Coronary artery (tissue), 2 donors: ENCODE results near the gene SLC11A2.

Source experiments
- DNase-seq: peaks from one replicate; pipeline ENCODE4 v3.0.0-alpha.2; 2017; ENCODE audit warnings: low spot score
- H3K27ac ChIP-seq, 2 donors: fragments of 200-600 bp; sonication (generic); one replicate each; pipeline ENCODE4 v1.5.1; 2016 to 2019
- H3K4me3 ChIP-seq: fragments of 200-600 bp; sonication (generic); 2 replicates; pipeline ENCODE4 v1.5.1; 2016; ENCODE audit warnings: mild to moderate bottlenecking, moderate library complexity
- TF ChIP-seq, protein P1 (sequence below): fragments of 200-600 bp; sonication (generic); IDR thresholded peaks from one replicate; pipeline ENCODE4 v1.5.1; 2019; ENCODE audit warnings: antibody characterized with exemption

SLC11A2 gene

DNA sequence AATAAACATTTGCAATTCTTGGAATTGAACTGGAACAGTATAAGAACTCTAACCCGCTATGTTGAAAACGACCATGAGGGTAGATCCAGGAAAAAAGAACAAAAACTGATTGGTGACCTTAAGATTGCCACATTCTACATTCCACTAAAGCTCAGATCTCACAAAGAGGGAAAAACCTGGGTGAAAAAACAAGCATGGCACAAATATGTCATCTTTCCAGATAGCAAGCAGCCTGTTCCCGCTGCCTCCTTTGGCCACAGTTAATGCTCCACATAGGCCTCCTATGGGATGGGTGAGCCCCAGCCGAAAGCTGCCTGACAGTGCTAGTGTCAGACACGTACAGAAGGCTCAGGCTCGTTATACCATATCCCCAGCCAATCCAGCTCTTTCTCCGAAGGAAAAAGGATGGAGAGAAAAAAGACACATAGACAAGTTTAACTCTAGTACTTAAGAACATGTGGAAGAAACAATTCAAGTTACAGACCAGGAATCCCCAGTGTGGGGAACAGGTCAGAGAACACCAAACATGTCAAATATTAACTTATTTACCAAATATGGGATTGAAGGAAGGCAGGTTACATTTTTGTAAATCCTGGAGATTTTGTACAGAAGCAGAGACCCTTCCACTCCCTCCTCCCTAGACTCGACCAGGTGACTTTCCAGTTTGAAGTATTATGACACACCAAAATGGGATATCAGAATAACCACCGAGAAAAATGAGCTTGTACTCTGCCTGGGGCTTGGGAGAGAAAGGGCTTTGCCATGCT is 36.6 kb upstream of the SLC11A2 start:
- Histone ChIP-seq H3K4me3 (no peak overlapping the region), H3K27ac (no peak overlapping the region)
- TF ChIP-seq, protein P1, sequence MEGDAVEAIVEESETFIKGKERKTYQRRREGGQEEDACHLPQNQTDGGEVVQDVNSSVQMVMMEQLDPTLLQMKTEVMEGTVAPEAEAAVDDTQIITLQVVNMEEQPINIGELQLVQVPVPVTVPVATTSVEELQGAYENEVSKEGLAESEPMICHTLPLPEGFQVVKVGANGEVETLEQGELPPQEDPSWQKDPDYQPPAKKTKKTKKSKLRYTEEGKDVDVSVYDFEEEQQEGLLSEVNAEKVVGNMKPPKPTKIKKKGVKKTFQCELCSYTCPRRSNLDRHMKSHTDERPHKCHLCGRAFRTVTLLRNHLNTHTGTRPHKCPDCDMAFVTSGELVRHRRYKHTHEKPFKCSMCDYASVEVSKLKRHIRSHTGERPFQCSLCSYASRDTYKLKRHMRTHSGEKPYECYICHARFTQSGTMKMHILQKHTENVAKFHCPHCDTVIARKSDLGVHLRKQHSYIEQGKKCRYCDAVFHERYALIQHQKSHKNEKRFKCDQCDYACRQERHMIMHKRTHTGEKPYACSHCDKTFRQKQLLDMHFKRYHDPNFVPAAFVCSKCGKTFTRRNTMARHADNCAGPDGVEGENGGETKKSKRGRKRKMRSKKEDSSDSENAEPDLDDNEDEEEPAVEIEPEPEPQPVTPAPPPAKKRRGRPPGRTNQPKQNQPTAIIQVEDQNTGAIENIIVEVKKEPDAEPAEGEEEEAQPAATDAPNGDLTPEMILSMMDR, result no peak
- DNase-seq, result no peak

DNA sequence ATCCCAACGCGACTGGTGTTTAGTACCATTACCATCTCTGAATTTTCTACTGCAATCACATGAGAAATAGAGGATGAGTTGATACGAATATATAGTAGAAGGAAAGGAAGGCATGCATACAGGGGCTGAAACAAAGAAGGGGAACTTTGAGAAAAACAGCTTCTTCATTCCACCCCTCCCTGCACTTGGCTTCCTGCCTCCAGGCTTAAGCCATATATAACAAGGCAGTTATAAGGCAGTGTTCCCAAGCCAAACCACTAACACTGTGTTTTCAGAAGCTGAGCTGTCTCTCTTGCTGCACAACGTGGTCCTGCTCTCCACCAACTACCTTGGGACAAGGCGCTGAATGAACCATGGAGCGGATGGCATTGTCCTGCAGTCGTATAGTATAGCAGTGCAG is 32.9 kb upstream of the SLC11A2 start:
- no peak overlapping the region for H3K27ac ChIP-seq
- TF ChIP-seq, protein P1, result no peak
- no peak for DNase-seq
- no peak overlapping the region for H3K4me3 ChIP-seq

DNA sequence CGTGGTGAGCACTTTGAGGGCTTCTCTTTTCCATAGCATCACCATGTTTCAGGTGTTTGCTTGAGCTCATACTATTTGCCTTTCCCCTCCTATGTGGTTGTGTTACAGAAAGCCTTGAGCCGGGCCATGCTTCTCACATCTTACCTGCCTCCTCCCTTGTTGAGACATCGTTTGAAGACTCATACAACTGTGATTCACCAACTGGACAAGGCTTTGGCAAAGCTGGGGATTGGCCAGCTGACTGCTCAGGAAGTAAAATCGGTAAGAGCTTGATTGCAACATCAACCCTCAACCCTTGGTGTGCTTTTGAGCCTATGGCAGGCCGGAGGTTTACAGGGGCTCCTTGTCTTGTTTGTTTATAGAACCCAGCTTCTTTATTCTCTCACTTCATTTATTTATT is 30.1 kb upstream of the SLC11A2 start:
- Histone ChIP-seq H3K27ac (no peak overlapping the region), H3K4me3 (no peak overlapping the region)
- no peak for DNase-seq
- TF ChIP-seq, protein P1, result no peak

DNA sequence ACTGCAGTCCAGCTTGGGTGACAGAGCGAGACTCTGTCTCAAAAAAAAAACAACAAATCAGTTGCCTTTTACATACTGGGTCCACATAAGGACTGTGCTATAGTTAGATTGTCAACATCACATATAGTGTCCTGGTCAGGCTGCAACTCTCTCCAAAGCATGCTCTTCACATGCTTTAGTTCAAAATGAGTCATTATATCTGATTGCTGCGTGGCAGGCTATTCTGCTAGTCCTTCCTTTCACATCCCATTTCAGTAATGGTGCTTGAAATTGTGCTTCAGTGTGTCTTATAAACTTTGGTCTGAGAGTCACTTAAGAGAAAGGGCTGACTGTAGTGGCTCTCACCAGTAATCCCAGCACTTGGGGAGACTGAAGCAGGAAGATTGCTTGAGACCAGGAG is 28.9 kb upstream of the SLC11A2 start:
- H3K27ac ChIP-seq, result no peak overlapping the region
- no peak for DNase-seq
- TF ChIP-seq, protein P1, result no peak
- no peak overlapping the region for H3K4me3 ChIP-seq

DNA sequence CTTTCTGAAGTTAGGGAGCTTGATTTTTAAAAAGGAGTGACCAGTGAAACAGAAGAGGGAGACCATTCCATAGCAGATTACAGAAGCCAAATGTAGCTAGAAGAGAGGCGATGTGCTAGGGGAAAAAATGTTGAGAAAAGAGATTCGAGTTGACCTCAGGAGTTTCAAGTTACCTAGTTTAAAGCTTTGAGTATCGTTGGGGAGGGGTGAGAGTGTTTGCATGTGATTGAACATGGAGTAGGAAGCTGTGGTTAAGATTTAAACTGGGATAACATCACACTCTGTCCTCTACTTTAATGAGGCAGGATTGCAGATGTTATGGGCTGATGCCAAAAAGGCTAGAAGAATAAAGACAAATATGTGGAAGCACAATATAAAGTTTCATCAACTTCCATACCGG is 25.6 kb upstream of the SLC11A2 start:
- no peak for DNase-seq
- H3K27ac ChIP-seq, result no peak overlapping the region

DNA sequence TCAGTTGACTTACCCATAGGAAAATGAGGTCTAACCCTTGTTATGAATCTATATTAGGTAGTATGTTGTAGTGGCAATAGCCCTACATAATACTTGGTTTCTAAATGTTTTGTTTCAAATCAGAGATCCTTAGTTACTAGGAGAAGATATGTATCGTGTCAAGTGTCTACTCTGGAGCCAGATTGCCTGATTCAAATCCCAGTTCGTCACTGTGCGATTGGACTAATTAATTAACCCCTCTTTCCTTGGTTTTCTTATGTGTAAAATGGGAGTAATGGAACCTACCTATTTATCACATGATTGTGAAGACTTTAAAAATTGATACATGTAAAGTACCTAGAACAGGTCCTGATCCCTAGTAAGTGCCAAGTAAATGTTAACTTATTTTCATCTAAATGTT is 23.3 kb upstream of the SLC11A2 start:
- no peak for DNase-seq
- no peak overlapping the region for H3K27ac ChIP-seq
- H3K4me3 ChIP-seq, result peak overlapping the region; percentile 90
- TF ChIP-seq, protein P1, result no peak

More for the DNA sequence above, 25.6 kb upstream of the SLC11A2 start:
- H3K4me3 ChIP-seq, result no peak overlapping the region
- TF ChIP-seq, protein P1, result no peak

DNA sequence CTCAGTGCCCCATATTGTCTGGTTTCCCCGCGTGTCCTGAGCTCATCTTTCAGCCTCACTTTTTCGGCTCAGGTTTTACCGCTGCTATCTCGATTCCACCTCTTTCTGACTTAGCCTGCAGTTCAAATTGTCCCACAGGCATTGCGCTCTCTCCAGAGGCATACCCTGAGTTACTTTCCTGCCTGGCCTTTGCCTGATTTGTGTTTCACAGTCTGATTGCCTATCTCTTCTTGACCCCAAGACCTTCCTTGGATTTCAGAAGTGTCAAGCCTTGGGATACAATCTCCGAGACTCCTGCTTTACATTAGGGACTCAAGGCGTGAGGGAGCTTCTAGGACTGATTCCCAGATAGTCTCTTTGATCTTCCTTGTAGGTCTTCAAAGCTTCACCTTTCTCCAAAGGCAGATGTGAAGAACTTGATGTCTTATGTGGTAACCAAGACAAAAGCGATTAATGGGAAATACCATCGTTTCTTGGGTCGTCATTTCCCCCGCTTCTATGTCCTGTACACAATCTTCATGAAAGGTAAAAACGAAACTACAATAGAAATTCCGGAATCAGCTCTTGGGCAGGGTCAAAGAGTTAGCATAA is 22.6 kb upstream of the SLC11A2 start:
- TF ChIP-seq, protein P1, result no peak
- no peak for DNase-seq
- Histone ChIP-seq H3K27ac (peak overlapping the region; percentile 61 to 98), H3K4me3 (peak overlapping the region; percentile 90)
